ENCODE measurements around the gene SPOP. TPM values are rescaled to one million over a fixed set of nuclear protein-coding genes. Genes with fewer than 3 reads are reported as not detected.

The SPOP gene
- total RNA-seq, 1 donor from 2014 or later, result 189 TPM

DNA sequence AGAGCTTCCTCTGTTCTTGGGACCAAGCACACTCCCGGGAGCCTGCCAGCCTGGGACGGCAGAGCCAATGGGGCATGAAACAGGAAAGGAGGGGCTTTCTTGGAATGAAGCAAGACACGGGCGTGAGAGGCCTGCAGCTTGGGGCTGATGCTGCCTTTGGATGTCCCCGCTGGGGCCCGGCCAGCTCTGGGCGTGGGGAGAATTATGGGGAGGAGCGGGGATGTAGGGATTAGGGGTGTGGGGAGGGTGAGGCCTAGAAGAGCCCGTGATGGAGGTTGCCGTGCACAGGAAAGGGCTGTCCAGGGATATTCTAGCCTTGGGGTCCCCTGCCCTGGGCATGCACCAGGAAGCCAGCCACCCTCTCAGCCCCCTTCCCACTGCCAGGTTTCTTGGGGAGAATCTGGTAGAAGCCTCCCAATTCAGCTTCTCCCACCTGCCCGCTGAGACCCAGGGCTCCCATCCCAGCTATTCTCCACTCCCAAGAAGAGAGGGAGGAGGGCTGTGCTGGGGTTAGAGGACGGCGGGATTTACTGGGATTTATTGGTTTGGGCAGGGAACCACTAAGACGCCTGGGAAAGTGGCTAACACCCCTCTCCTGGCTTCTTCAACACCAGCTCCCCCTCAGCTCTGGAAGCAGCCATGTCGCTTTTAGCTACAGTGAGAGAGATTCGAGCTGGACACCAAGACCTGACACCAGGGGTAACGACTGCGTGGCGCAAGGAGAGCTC is 122.2 kb downstream of the SPOP start:
- Histone ChIP-seq H3K9me3 (no peaks in the 10 kb centered on the region), H3K27ac (no peak overlapping the region), H3K4me1 (peaks cover 0 to 2% of the 10 kb centered on the region in 2 donors), H3K36me3 (no peaks in the 10 kb centered on the region), H3K4me3 (peak overlapping the region in 1 of 2 donors; percentile 11), H3K27me3 (no peaks in the 10 kb centered on the region)
- DNase-seq (ENCODE audit: low spot score in 2 of 2), result peak in 1 of 2 donors; percentile 53
- intact Hi-C loops (cut with DNase I), result loop anchor here (1.0 to 2.0 kb wide), 3 partner anchors 59 to 241 kb away; no protein-coding TSS in a partner anchor
- TF ChIP-seq CTCF (IDR thresholded peaks at IDR 0.05), result no peak

- DNase-seq (ENCODE audit: low spot score in 2 of 2), result peak in 1 of 2 donors; percentile 51
- Histone ChIP-seq H3K4me1 (peaks cover 0 to 2% of the 10 kb centered on the region in 2 donors), H3K4me3 (no peak overlapping the region), H3K9me3 (no peaks in the 10 kb centered on the region), H3K27ac (no peak overlapping the region), H3K36me3 (no peaks in the 10 kb centered on the region), H3K27me3 (no peaks in the 10 kb centered on the region)
- TF ChIP-seq CTCF (IDR thresholded peaks at IDR 0.05), result no peak
- intact Hi-C loops (cut with DNase I), result no loop called here
These were observed 123.0 kb downstream of the SPOP start for GRCh38 chr17:49554694-49555494.

GRCh38 chr17:49553676-49554335 is 124.1 kb downstream of the SPOP start:
- H3K4me3 ChIP-seq, result no peak overlapping the region
- H3K27me3 ChIP-seq, result no peaks in the 10 kb centered on the region
- no peak for TF ChIP-seq CTCF (IDR thresholded peaks at IDR 0.05)
- no peak overlapping the region for H3K27ac ChIP-seq
- H3K4me1 ChIP-seq, result peaks cover 0 to 2% of the 10 kb centered on the region in 2 donors
- H3K9me3 ChIP-seq, result no peaks in the 10 kb centered on the region
- intact Hi-C loops (cut with DNase I), result no loop called here
- peak in 1 of 2 donors; percentile 35 for DNase-seq (ENCODE audit: low spot score in 2 of 2)
- H3K36me3 ChIP-seq, result no peaks in the 10 kb centered on the region

GRCh38 chr17:49552070-49552751 is 125.7 kb downstream of the SPOP start:
- H3K27me3 ChIP-seq, result no peaks in the 10 kb centered on the region
- DNase-seq (ENCODE audit: low spot score in 2 of 2), result peak in 1 of 2 donors; percentile 59
- H3K36me3 ChIP-seq, result no peaks in the 10 kb centered on the region
- TF ChIP-seq CTCF (IDR thresholded peaks at IDR 0.05), result no peak
- H3K4me1 ChIP-seq, result peaks cover 0 to 2% of the 10 kb centered on the region in 2 donors
- H3K27ac ChIP-seq, result no peak overlapping the region
- H3K4me3 ChIP-seq, result no peak overlapping the region
- intact Hi-C loops (cut with DNase I), result no loop called here
- H3K9me3 ChIP-seq, result no peaks in the 10 kb centered on the region
